SK-N-SH treated with all-trans-retinoic acid at 6 μM for 48 hours (cell line): ENCODE measurements around the gene RNH1.

Experiments
- ATAC-seq: fragments of 200-7000 bp; cut with Tn5 transposase; 3 replicates; pipeline ENCODE4 v1.9.1; 2020; ENCODE audit warnings: mild to moderate bottlenecking, moderate library complexity
- ARNTL ChIP-seq: fragments of 450-650 bp; formaldehyde crosslinking; IDR thresholded peaks from 2 replicates; pipeline ENCODE4 v1.5.0; 2020; ENCODE audit warnings: low read depth, mild to moderate bottlenecking, moderate library complexity, borderline replicate concordance
- BACH2 ChIP-seq: fragments of 250-450 bp; sonication (Bioruptor Pico); IDR thresholded peaks from 2 replicates; pipeline ENCODE4 v1.9.0; 2021; ENCODE audit warnings: mild to moderate bottlenecking, borderline replicate concordance
- CSDC2 ChIP-seq: fragments of 250-450 bp; sonication (Bioruptor Pico); IDR thresholded peaks from 2 replicates; pipeline ENCODE4 v1.5.0; 2020; ENCODE audit warnings: mild to moderate bottlenecking, moderate library complexity
- ESRRG ChIP-seq: fragments of 250-450 bp; sonication (Bioruptor Pico); IDR thresholded peaks from 2 replicates; pipeline ENCODE4 v1.6.1; 2021; ENCODE audit warnings: mild to moderate bottlenecking
- GLIS3 ChIP-seq: fragments of 250-450 bp; sonication (Bioruptor Pico); IDR thresholded peaks from 2 replicates; pipeline ENCODE4 v1.5.0; 2020; ENCODE audit warnings: mild to moderate bottlenecking, moderate library complexity
- ISL1 ChIP-seq: fragments of 250-450 bp; sonication (Bioruptor Pico); IDR thresholded peaks from 2 replicates; pipeline ENCODE4 v2.1.2; 2022; ENCODE audit warnings: mild to moderate bottlenecking, moderate library complexity
- OSR1 ChIP-seq: fragments of 250-450 bp; sonication (Bioruptor Pico); IDR thresholded peaks from 2 replicates; pipeline ENCODE4 v1.8.0; 2022; ENCODE audit warnings: moderate library complexity, mild to moderate bottlenecking, inconsistent platforms
- PPARA ChIP-seq: fragments of 250-450 bp; sonication (Bioruptor Pico); IDR thresholded peaks from 2 replicates; pipeline ENCODE4 v1.5.0; 2020; ENCODE audit warnings: mild to moderate bottlenecking, borderline replicate concordance
- RARB ChIP-seq: fragments of 250-450 bp; sonication (Bioruptor Pico); IDR thresholded peaks from 2 replicates; pipeline ENCODE4 v1.8.0; 2021; ENCODE audit warnings: mild to moderate bottlenecking, moderate library complexity
- SNAI2 ChIP-seq: fragments of 250-450 bp; sonication (Bioruptor Pico); IDR thresholded peaks from 2 replicates; pipeline ENCODE4 v1.5.0; 2020; ENCODE audit warnings: mild to moderate bottlenecking, moderate library complexity
- TCF4 ChIP-seq: fragments of 250-450 bp; sonication (Bioruptor Pico); IDR thresholded peaks from 2 replicates; pipeline ENCODE4 v1.8.0; 2021; ENCODE audit warnings: mild to moderate bottlenecking, moderate library complexity, borderline replicate concordance
- TOX ChIP-seq: fragments of 250-450 bp; sonication (Bioruptor Pico); IDR thresholded peaks from 2 replicates; pipeline ENCODE4 v1.8.0; 2021; ENCODE audit warnings: mild to moderate bottlenecking, moderate library complexity, borderline replicate concordance
- ZC3H10 ChIP-seq: fragments of 250-450 bp; sonication (Bioruptor Pico); IDR thresholded peaks from 2 replicates; pipeline ENCODE4 v1.5.1; 2021; ENCODE audit warnings: mild to moderate bottlenecking, moderate library complexity
- ZFP3 ChIP-seq: fragments of 250-450 bp; sonication (Bioruptor Pico); IDR thresholded peaks from 2 replicates; pipeline ENCODE4 v1.5.0; 2020; ENCODE audit warnings: mild to moderate bottlenecking, moderate library complexity
- ZFP30 ChIP-seq: fragments of 450-650 bp; formaldehyde crosslinking; IDR thresholded peaks from 2 replicates; pipeline ENCODE4 v1.5.0; 2022; ENCODE audit warnings: mild to moderate bottlenecking, moderate library complexity
- ZNF565 ChIP-seq: fragments of 450-650 bp; formaldehyde crosslinking; conservative IDR thresholded peaks from 2 replicates; pipeline ENCODE4 v1.5.0; 2020; ENCODE audit warnings: low read depth, mild to moderate bottlenecking, moderate library complexity
- ZNF70 ChIP-seq: fragments of 450-650 bp; formaldehyde crosslinking; IDR thresholded peaks from 2 replicates; pipeline ENCODE4 v1.5.0; 2020; ENCODE audit warnings: mild to moderate bottlenecking, moderate library complexity
- ZNF8 ChIP-seq: fragments of 450-650 bp; formaldehyde crosslinking; IDR thresholded peaks from 2 replicates; pipeline ENCODE4 v1.5.0; 2020; ENCODE audit warnings: mild to moderate bottlenecking, moderate library complexity
- TF ChIP-seq, protein P1 (sequence below): fragments of 250-450 bp; sonication (Bioruptor Pico); IDR thresholded peaks from 2 replicates; pipeline ENCODE4 v1.8.0; 2021; ENCODE audit warnings: low read depth, mild to moderate bottlenecking, moderate library complexity, borderline replicate concordance
- TF ChIP-seq, protein P2 (sequence below): fragments of 250-450 bp; sonication (Bioruptor Pico); IDR thresholded peaks from 2 replicates; pipeline ENCODE4 v1.5.1; 2020; ENCODE audit warnings: low read depth, mild to moderate bottlenecking, moderate library complexity
- TF ChIP-seq, protein P3 (sequence below): fragments of 250-450 bp; sonication (Bioruptor Pico); IDR thresholded peaks from 2 replicates; pipeline ENCODE4 v1.5.0; 2020; ENCODE audit warnings: mild to moderate bottlenecking, moderate library complexity
- TF ChIP-seq, protein P4 (sequence below): fragments of 250-450 bp; sonication (Bioruptor Pico); IDR thresholded peaks from 2 replicates; pipeline ENCODE4 v1.8.0; 2020; ENCODE audit warnings: mild to moderate bottlenecking, moderate library complexity, borderline replicate concordance

Gene RNH1

DNA sequence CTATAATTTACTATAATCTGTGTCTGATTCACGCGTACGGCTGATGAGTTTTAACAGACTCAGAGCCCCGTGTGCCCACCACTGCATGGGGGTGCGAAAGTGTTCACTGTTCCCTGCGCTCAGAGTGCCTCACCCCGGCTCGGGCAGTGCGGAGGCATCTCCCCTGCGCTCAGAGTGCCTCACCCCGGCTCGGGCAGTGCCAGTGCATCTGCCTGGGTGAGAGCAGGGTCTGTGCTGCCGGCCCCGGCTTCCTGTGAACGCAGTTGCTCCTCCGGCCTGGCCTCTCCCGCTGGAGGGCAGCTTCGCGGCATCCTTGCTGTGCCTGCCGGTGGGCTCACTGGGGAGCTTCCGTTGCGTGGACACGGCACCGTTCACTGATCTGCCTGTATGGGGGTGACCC is 42.7 kb downstream of the RNH1 start:
- no peak for ATAC-seq
- TF ChIP-seq, protein P1, sequence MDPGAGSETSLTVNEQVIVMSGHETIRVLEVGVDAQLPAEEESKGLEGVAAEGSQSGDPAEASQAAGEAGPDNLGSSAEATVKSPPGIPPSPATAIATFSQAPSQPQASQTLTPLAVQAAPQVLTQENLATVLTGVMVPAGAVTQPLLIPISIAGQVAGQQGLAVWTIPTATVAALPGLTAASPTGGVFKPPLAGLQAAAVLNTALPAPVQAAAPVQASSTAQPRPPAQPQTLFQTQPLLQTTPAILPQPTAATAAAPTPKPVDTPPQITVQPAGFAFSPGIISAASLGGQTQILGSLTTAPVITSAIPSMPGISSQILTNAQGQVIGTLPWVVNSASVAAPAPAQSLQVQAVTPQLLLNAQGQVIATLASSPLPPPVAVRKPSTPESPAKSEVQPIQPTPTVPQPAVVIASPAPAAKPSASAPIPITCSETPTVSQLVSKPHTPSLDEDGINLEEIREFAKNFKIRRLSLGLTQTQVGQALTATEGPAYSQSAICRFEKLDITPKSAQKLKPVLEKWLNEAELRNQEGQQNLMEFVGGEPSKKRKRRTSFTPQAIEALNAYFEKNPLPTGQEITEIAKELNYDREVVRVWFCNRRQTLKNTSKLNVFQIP (CRISPR knock-in tag), result no peak
- no peak for TF ChIP-seq ZNF565 (CRISPR knock-in tag)
- no peak for TF ChIP-seq ESRRG (CRISPR knock-in tag)
- no peak for TF ChIP-seq PPARA
- no peak for TF ChIP-seq OSR1 (CRISPR knock-in tag)
- no peak for TF ChIP-seq ZFP3 (CRISPR knock-in tag)
- TF ChIP-seq, protein P2, sequence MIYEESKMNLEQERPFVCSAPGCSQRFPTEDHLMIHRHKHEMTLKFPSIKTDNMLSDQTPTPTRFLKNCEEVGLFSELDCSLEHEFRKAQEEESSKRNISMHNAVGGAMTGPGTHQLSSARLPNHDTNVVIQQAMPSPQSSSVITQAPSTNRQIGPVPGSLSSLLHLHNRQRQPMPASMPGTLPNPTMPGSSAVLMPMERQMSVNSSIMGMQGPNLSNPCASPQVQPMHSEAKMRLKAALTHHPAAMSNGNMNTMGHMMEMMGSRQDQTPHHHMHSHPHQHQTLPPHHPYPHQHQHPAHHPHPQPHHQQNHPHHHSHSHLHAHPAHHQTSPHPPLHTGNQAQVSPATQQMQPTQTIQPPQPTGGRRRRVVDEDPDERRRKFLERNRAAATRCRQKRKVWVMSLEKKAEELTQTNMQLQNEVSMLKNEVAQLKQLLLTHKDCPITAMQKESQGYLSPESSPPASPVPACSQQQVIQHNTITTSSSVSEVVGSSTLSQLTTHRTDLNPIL, result no peak
- no peak for TF ChIP-seq TOX (CRISPR knock-in tag)
- TF ChIP-seq ARNTL (CRISPR knock-in tag), result no peak
- TF ChIP-seq SNAI2 (CRISPR knock-in tag), result no peak
- TF ChIP-seq ISL1 (CRISPR knock-in tag), result no peak
- TF ChIP-seq BACH2 (CRISPR knock-in tag), result no peak
- TF ChIP-seq CSDC2 (CRISPR knock-in tag), result no peak
- TF ChIP-seq RARB (CRISPR knock-in tag), result no peak
- no peak for TF ChIP-seq ZFP30 (CRISPR knock-in tag)
- no peak for TF ChIP-seq ZC3H10
- no peak for TF ChIP-seq TCF4

DNA sequence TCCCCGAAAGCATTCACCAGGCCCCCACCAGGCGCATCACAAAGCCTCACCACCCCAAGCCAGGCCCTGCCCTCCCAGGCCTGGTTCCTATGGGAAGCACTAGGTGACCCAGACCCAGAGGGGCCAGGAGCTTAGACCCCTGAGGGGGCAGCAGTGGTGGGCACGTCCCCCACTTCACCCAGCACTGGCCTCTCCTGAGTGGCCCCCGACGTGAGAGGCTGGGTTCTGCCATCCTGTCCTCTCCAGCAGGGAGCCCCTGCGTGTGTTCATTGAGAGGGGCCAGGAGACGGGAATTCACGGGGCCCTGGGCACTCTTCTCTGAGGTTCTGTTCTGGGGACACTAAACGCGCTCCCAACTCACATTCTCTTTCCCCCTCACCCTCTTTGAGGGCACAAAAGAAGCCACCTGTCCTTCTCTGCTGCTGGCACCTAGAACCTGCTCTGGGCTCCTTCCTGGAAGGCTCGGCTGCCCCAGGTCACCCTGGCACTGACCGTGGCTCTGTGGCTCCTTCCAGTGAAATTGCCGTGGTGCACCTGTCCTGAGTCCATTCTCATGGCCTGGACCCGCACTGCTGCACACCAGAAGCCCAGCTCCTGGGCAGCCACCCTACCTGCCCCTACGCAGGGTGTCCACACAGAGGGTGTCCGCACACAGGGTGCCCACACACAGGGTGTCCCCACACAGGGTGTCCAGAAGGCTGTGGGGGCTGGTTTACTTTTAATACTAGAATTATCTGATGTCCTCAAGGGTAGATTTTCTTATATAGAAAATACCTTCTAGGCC is 44.7 kb downstream of the RNH1 start:
- TF ChIP-seq, protein P3, sequence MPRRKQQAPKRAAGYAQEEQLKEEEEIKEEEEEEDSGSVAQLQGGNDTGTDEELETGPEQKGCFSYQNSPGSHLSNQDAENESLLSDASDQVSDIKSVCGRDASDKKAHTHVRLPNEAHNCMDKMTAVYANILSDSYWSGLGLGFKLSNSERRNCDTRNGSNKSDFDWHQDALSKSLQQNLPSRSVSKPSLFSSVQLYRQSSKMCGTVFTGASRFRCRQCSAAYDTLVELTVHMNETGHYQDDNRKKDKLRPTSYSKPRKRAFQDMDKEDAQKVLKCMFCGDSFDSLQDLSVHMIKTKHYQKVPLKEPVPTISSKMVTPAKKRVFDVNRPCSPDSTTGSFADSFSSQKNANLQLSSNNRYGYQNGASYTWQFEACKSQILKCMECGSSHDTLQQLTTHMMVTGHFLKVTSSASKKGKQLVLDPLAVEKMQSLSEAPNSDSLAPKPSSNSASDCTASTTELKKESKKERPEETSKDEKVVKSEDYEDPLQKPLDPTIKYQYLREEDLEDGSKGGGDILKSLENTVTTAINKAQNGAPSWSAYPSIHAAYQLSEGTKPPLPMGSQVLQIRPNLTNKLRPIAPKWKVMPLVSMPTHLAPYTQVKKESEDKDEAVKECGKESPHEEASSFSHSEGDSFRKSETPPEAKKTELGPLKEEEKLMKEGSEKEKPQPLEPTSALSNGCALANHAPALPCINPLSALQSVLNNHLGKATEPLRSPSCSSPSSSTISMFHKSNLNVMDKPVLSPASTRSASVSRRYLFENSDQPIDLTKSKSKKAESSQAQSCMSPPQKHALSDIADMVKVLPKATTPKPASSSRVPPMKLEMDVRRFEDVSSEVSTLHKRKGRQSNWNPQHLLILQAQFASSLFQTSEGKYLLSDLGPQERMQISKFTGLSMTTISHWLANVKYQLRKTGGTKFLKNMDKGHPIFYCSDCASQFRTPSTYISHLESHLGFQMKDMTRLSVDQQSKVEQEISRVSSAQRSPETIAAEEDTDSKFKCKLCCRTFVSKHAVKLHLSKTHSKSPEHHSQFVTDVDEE (CRISPR knock-in tag), result no peak
- no peak for TF ChIP-seq ZNF565 (CRISPR knock-in tag)
- no peak for TF ChIP-seq CSDC2 (CRISPR knock-in tag)
- TF ChIP-seq GLIS3 (CRISPR knock-in tag), result no peak
- TF ChIP-seq ISL1 (CRISPR knock-in tag), result no peak
- no peak for TF ChIP-seq ARNTL (CRISPR knock-in tag)
- TF ChIP-seq TOX (CRISPR knock-in tag), result no peak
- no peak for TF ChIP-seq OSR1 (CRISPR knock-in tag)
- TF ChIP-seq, protein P1 (CRISPR knock-in tag), result no peak
- TF ChIP-seq ZNF8, result no peak
- no peak for TF ChIP-seq ZFP30 (CRISPR knock-in tag)
- TF ChIP-seq BACH2 (CRISPR knock-in tag), result no peak
- no peak for TF ChIP-seq PPARA
- TF ChIP-seq ZNF70 (CRISPR knock-in tag), result no peak
- TF ChIP-seq ZC3H10, result no peak
- TF ChIP-seq, protein P4, sequence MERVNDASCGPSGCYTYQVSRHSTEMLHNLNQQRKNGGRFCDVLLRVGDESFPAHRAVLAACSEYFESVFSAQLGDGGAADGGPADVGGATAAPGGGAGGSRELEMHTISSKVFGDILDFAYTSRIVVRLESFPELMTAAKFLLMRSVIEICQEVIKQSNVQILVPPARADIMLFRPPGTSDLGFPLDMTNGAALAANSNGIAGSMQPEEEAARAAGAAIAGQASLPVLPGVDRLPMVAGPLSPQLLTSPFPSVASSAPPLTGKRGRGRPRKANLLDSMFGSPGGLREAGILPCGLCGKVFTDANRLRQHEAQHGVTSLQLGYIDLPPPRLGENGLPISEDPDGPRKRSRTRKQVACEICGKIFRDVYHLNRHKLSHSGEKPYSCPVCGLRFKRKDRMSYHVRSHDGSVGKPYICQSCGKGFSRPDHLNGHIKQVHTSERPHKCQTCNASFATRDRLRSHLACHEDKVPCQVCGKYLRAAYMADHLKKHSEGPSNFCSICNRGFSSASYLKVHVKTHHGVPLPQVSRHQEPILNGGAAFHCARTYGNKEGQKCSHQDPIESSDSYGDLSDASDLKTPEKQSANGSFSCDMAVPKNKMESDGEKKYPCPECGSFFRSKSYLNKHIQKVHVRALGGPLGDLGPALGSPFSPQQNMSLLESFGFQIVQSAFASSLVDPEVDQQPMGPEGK (CRISPR knock-in tag), result no peak
- TF ChIP-seq ZFP3 (CRISPR knock-in tag), result no peak
- TF ChIP-seq ESRRG (CRISPR knock-in tag), result no peak
- ATAC-seq, result no peak
